ENCODE measurements around the gene TRAPPC1.

DNA sequence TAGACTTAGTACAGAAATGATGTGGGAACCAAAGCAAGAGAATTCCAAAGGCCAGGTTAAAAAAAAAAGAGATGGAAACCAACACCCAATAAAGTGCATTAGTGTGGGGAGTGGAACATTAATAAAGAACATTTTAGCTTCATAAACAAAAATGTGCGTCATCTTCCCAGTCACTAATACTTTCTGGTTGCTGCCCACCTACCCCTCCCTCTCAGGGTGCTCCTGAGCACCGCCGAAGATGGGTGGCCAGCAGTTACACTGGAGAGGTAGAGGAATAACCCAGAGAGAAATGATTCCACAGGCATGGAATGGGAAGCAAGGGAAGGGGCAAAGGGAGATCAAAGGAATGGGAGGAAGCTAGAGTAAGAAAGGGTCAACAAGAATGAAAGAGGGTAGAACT lies 49.1 kb downstream of the TRAPPC1 start:
- no peak for TF ChIP-seq EZH2 (IDR thresholded peaks at IDR 0.05; ENCODE audit: low read depth)
- TF ChIP-seq, protein P1, sequence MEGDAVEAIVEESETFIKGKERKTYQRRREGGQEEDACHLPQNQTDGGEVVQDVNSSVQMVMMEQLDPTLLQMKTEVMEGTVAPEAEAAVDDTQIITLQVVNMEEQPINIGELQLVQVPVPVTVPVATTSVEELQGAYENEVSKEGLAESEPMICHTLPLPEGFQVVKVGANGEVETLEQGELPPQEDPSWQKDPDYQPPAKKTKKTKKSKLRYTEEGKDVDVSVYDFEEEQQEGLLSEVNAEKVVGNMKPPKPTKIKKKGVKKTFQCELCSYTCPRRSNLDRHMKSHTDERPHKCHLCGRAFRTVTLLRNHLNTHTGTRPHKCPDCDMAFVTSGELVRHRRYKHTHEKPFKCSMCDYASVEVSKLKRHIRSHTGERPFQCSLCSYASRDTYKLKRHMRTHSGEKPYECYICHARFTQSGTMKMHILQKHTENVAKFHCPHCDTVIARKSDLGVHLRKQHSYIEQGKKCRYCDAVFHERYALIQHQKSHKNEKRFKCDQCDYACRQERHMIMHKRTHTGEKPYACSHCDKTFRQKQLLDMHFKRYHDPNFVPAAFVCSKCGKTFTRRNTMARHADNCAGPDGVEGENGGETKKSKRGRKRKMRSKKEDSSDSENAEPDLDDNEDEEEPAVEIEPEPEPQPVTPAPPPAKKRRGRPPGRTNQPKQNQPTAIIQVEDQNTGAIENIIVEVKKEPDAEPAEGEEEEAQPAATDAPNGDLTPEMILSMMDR (conservative IDR thresholded peaks at IDR 0.05) = no peak
